Middle frontal gyrus (tissue), 1 donor: Measurements from ENCODE around the gene NCK2.

ENCODE experiments used
- DNase-seq: peaks from one replicate; pipeline ENCODE4 v3.0.0-alpha.2; 2015; ENCODE audit warnings: low spot score; ENCODE audit errors: extremely low spot score

Gene NCK2

GRCh38 chr2:105917688-105918087 is 173.0 kb downstream of the NCK2 start:
- DNase-seq = no peak

GRCh38 chr2:105919191-105919811 is 174.6 kb downstream of the NCK2 start:
- no peak for DNase-seq

GRCh38 chr2:105919826-105920225 is 175.1 kb downstream of the NCK2 start:
- no peak for DNase-seq

- no peak for DNase-seq
These were observed 179.6 kb downstream of the NCK2 start for GRCh38 chr2:105924271-105924670.

GRCh38 chr2:105924932-105925331 is 180.2 kb downstream of the NCK2 start:
- DNase-seq = no peak

- no peak for DNase-seq
These were observed 180.7 kb downstream of the NCK2 start for GRCh38 chr2:105925390-105925789.

- DNase-seq = peak; percentile 16
These were observed 182.4 kb downstream of the NCK2 start for GRCh38 chr2:105926960-105927678.

- no peak for DNase-seq
These were observed 183.4 kb downstream of the NCK2 start for GRCh38 chr2:105928086-105928485.

GRCh38 chr2:105928563-105928962 is 183.9 kb downstream of the NCK2 start:
- DNase-seq = no peak

- no peak for DNase-seq
These were observed 184.8 kb downstream of the NCK2 start for GRCh38 chr2:105929516-105929915.

GRCh38 chr2:105932582-105932981 is 187.9 kb downstream of the NCK2 start:
- DNase-seq = no peak

GRCh38 chr2:105933906-105934305 is 189.2 kb downstream of the NCK2 start:
- no peak for DNase-seq

GRCh38 chr2:105934467-105934866 is 189.8 kb downstream of the NCK2 start:
- no peak for DNase-seq

GRCh38 chr2:105935063-105935462 is 190.4 kb downstream of the NCK2 start:
- no peak for DNase-seq

- DNase-seq = no peak
These were observed 192.2 kb downstream of the NCK2 start for GRCh38 chr2:105936954-105937353.

GRCh38 chr2:105937498-105938097 is 192.9 kb downstream of the NCK2 start:
- no peak for DNase-seq
